Measurements from ENCODE around the gene TAS2R31. TPM values are rescaled to one million over a fixed set of nuclear protein-coding genes. Genes with fewer than 3 reads are reported as not detected.

TAS2R31 gene
- total and polyA plus RNA-seq, 2 donors (not counting 1 experiment from before 2014, with no cell fraction given): 0.86 to 5.7 TPM

- H3K27me3 Mint-ChIP-seq: no peaks in the 10 kb centered on the region
- Histone ChIP-seq H3K4me3 (ENCODE audit: control extremely low read depth in 1 of 5, extremely low read depth in 1 of 5, insufficient read depth in 1 of 5, low read depth in 2 of 5, low read length in 4 of 5) (no peak overlapping the region), H3K9me3 (ENCODE audit: control extremely low read depth in 1 of 3, control insufficient read depth in 2 of 3, insufficient read depth in 1 of 3, low read length in 2 of 3) (peaks cover 0 to 3% (median 0%) of the 10 kb centered on the region in 3 donors), H2AFZ (ENCODE audit: insufficient read depth, low read depth, low read length, poor library complexity, severe bottlenecking) (no peak overlapping the region), H4K20me1 (ENCODE audit: control insufficient read depth, insufficient read depth, low read length, poor library complexity, severe bottlenecking) (peaks cover 7% of the 10 kb centered on the region), H3K4me2 (replicated peaks; ENCODE audit: low read depth, low read length, poor library complexity, severe bottlenecking) (no peak overlapping the region), H3K9ac (ENCODE audit: low read length) (no peak overlapping the region), H3K36me3 (replicated peaks in 1 of 2; ENCODE audit: control extremely low read depth in 1 of 2, control insufficient read depth in 1 of 2, extremely low read depth in 1 of 2, insufficient read depth in 2 of 2, low read length in 1 of 2) (peaks cover 5 to 9% of the 10 kb centered on the region in 2 experiments), H3K79me2 (ENCODE audit: control insufficient read depth, insufficient read depth, low read length) (no peaks in the 10 kb centered on the region), H3K27ac (ENCODE audit: low read length in 2 of 2) (no peak overlapping the region), H3K4me1 (ENCODE audit: control insufficient read depth in 2 of 2, insufficient read depth in 2 of 2, low read length in 2 of 2) (no peaks in the 10 kb centered on the region), H3K27me3 (replicated peaks in 1 of 4; ENCODE audit: control extremely low read depth in 1 of 4, control insufficient read depth in 3 of 4, insufficient read depth in 4 of 4, low read length in 3 of 4) (no peaks in the 10 kb centered on the region)
- WGBS (ENCODE audit: insufficient coverage): 96% methylated on average over 3 of the region's 3 CpGs
- TF ChIP-seq EZH2 (IDR thresholded peaks at IDR 0.05; ENCODE audit: borderline replicate concordance, insufficient read depth, low read depth, low read length, poor library complexity, severe bottlenecking) (no peak), CTCF (IDR thresholded peaks at IDR 0.05) (no peak)
- DNase-seq (no peak), ATAC-seq (ENCODE audit: low read depth) (no peak)
- no peak overlapping the region for H3K27ac Mint-ChIP-seq
- H3K4me1 Mint-ChIP-seq: no peaks in the 10 kb centered on the region
- ChIA-PET CTCF (no interaction called here), POLR2A (no interaction called here)
- intact Hi-C loops (cut with micrococcal nuclease): no loop called here
- no peak overlapping the region for H3K4me3 Mint-ChIP-seq
- no peaks in the 10 kb centered on the region for H3K9me3 Mint-ChIP-seq (ENCODE audit: insufficient read depth)
Measured at GRCh38 chr12:10994307-10994706, 36.9 kb downstream of the TAS2R31 start.

GRCh38 chr12:10989107-10989506 is 42.1 kb downstream of the TAS2R31 start:
- H3K4me1 Mint-ChIP-seq: no peaks in the 10 kb centered on the region
- no peak overlapping the region for H3K9ac ChIP-seq (ENCODE audit: low read length)
- TF ChIP-seq CTCF (IDR thresholded peaks at IDR 0.05) (no peak), EZH2 (IDR thresholded peaks at IDR 0.05; ENCODE audit: borderline replicate concordance, insufficient read depth, low read depth, low read length, poor library complexity, severe bottlenecking) (no peak)
- no peak overlapping the region for H3K27ac Mint-ChIP-seq
- no peak overlapping the region for H2AFZ ChIP-seq (ENCODE audit: insufficient read depth, low read depth, low read length, poor library complexity, severe bottlenecking)
- H3K27me3 ChIP-seq (replicated peaks in 1 of 4; ENCODE audit: control extremely low read depth in 1 of 4, control insufficient read depth in 3 of 4, insufficient read depth in 4 of 4, low read length in 3 of 4): no peaks in the 10 kb centered on the region
- H3K9me3 ChIP-seq (ENCODE audit: control extremely low read depth in 1 of 3, control insufficient read depth in 2 of 3, insufficient read depth in 1 of 3, low read length in 2 of 3): peaks cover 0 to 4% (median 0%) of the 10 kb centered on the region in 3 donors
- no peak overlapping the region for H3K4me2 ChIP-seq (replicated peaks; ENCODE audit: low read depth, low read length, poor library complexity, severe bottlenecking)
- no peaks in the 10 kb centered on the region for H3K4me1 ChIP-seq (ENCODE audit: control insufficient read depth in 2 of 2, insufficient read depth in 2 of 2, low read length in 2 of 2)
- no peaks in the 10 kb centered on the region for H3K9me3 Mint-ChIP-seq (ENCODE audit: insufficient read depth)
- CTCF ChIA-PET: no interaction called here
- H3K79me2 ChIP-seq (ENCODE audit: control insufficient read depth, insufficient read depth, low read length): no peaks in the 10 kb centered on the region
- POLR2A ChIA-PET: no interaction called here
- peaks cover 7% of the 10 kb centered on the region for H4K20me1 ChIP-seq (ENCODE audit: control insufficient read depth, insufficient read depth, low read length, poor library complexity, severe bottlenecking)
- ATAC-seq (ENCODE audit: low read depth) (no peak), DNase-seq (no peak)
- no CpG with 5 or more reads among the region's 2 CpGs for WGBS (ENCODE audit: insufficient coverage)
- H3K4me3 ChIP-seq (ENCODE audit: control extremely low read depth in 1 of 5, extremely low read depth in 1 of 5, insufficient read depth in 1 of 5, low read depth in 2 of 5, low read length in 4 of 5): no peak overlapping the region
- H3K36me3 ChIP-seq (replicated peaks in 1 of 2; ENCODE audit: control extremely low read depth in 1 of 2, control insufficient read depth in 1 of 2, extremely low read depth in 1 of 2, insufficient read depth in 2 of 2, low read length in 1 of 2): peaks cover 4 to 9% of the 10 kb centered on the region in 2 experiments
- H3K27me3 Mint-ChIP-seq: no peaks in the 10 kb centered on the region
- intact Hi-C loops (cut with micrococcal nuclease): no loop called here
- H3K4me3 Mint-ChIP-seq: no peak overlapping the region
- no peak overlapping the region for H3K27ac ChIP-seq (ENCODE audit: low read length in 2 of 2)

Measured in B cell (primary cell).